Lung (tissue), 12 donors: ENCODE measurements around the gene CEP131. TPM values are rescaled to one million over a fixed set of nuclear protein-coding genes. Genes with fewer than 3 reads are reported as not detected.
A peak's percentile ranks its signal among the peaks of the same experiment; 100 is the strongest.

Source experiments
- ATAC-seq: fragments of 200-7000 bp; cut with Tn5 transposase; one replicate; pipeline ENCODE4 v1.9.1; 2020; ENCODE audit warnings: moderate number of reproducible peaks; ENCODE audit not compliant: insufficient read depth, low FRiP score
- DNase-seq, 3 donors: peaks; one replicate each; pipeline ENCODE4 v3.0.0-alpha.2; 2013 to 2017
- H3K27ac ChIP-seq, 2 donors: one replicate each; pipeline ENCODE4 v1.5.1; 2013; ENCODE audit warnings: mild to moderate bottlenecking in 2 of 2, moderate library complexity in 2 of 2, control low read depth in 1 of 2, inconsistent platforms in 1 of 2, low read depth in 1 of 2, low read length in 1 of 2
- H3K27me3 ChIP-seq, 3 donors: one replicate each; pipeline ENCODE4 v1.5.1; 2013; ENCODE audit warnings: low read length in 2 of 3; ENCODE audit not compliant: control insufficient read depth in 3 of 3, insufficient read depth in 3 of 3
- H3K36me3 ChIP-seq, 4 donors: one replicate each; pipeline ENCODE4 v1.5.1; 2013; ENCODE audit warnings: low read length in 4 of 4, mild to moderate bottlenecking in 1 of 4, moderate library complexity in 1 of 4; ENCODE audit not compliant: control insufficient read depth in 4 of 4, insufficient read depth in 4 of 4
- H3K4me1 ChIP-seq, 5 donors: one replicate each; pipeline ENCODE4 v1.5.1; 2013; ENCODE audit warnings: low read length in 5 of 5, mild to moderate bottlenecking in 2 of 5, moderate library complexity in 1 of 5; ENCODE audit not compliant: control insufficient read depth in 5 of 5, insufficient read depth in 5 of 5
- H3K4me3 ChIP-seq: one replicate; pipeline ENCODE4 v1.5.1; 2013; ENCODE audit warnings: mild to moderate bottlenecking, control low read depth, moderate library complexity
- H3K9ac ChIP-seq, 2 donors: one replicate each; pipeline ENCODE4 v1.5.1; 2013; ENCODE audit warnings: low read length in 2 of 2, control low read depth in 1 of 2; ENCODE audit not compliant: insufficient read depth in 1 of 2
- H3K9me3 ChIP-seq, 4 donors: one replicate each; pipeline ENCODE4 v1.5.1; 2013; ENCODE audit warnings: low read length in 3 of 4, mild to moderate bottlenecking in 1 of 4, moderate library complexity in 1 of 4; ENCODE audit not compliant: control insufficient read depth in 4 of 4, insufficient read depth in 3 of 4
- WGBS, 2 donors: extraction: QIAGEN DNeasy Blood & Tissue Kit; methylation state at CpG; one replicate each; pipeline ENCODE4 v1.1.7; 2013; 5-methylcytosine and 5-hydroxymethylcytosine counted together
- polyA plus RNA-seq, 2 donors: library from polyadenylated mRNA; stranded (reverse); fragments of 200-250 nt; gene quantifications; one replicate each; pipeline ENCODE4 v1.2.1, GENCODE V29; 2013
- total RNA-seq, 2 donors: library from RNA; depleted of rRNA in 1 of 2; stranded (reverse); fragments of >200 nt in 1 of 2; gene quantifications; one replicate each; pipeline ENCODE4 v1.2.1, GENCODE V29; 2014 to 2021
- TF ChIP-seq, protein P1 (sequence below): IDR thresholded peaks from 2 replicates; pipeline ENCODE4 v1.5.1; 2012; ENCODE audit warnings: mild to moderate bottlenecking; ENCODE audit errors: control extremely low read depth, extremely low read depth
- donor health status: control.
- donor health status: control.
- donor health status: Bipolar disorder and iron deficiency.
- donor health status: healthy.
- donor health status: DM: yes; HTN: yes; CAD: no.

CEP131 gene
- total and polyA plus RNA-seq, 4 donors, result 7.0 to 14.5 (median 10.9) TPM

DNA sequence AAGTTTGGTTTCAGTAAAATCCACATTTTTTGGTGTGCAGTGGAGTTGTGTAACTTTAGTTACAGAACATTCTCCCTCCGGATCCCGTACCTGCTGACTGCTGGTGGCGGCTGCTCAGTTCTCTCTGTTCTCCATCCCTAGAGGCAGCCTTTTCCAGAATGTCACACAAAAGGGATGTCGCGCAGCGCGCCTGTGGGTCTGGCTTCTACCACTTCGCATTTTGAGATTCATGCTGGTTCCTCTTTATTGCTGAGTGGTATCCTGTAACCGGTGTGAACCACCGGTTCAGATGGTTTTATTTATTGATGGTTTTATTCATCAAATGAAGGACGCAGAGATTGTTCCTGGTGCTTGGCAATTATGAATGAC is 981 bp upstream of the CEP131 start:
- DNase-seq (peak in 1 of 3 donors; percentile 31), ATAC-seq (no peak)
- Histone ChIP-seq H3K27ac (no peak overlapping the region), H3K36me3 (peaks cover 0 to 4% (median 3%) of the 10 kb centered on the region in 4 donors), H3K4me3 (no peak overlapping the region), H3K9me3 (peaks cover 0 to 2% (median 0%) of the 10 kb centered on the region in 4 donors), H3K9ac (peak overlapping the region in 1 of 2 donors; percentile 13), H3K27me3 (no peaks in the 10 kb centered on the region), H3K4me1 (peaks cover 0 to 17% (median 4%) of the 10 kb centered on the region in 5 donors)
- 5 to 16% methylated on average over 11 of the region's 11 CpGs for WGBS, 2 donors
- TF ChIP-seq, protein P1, sequence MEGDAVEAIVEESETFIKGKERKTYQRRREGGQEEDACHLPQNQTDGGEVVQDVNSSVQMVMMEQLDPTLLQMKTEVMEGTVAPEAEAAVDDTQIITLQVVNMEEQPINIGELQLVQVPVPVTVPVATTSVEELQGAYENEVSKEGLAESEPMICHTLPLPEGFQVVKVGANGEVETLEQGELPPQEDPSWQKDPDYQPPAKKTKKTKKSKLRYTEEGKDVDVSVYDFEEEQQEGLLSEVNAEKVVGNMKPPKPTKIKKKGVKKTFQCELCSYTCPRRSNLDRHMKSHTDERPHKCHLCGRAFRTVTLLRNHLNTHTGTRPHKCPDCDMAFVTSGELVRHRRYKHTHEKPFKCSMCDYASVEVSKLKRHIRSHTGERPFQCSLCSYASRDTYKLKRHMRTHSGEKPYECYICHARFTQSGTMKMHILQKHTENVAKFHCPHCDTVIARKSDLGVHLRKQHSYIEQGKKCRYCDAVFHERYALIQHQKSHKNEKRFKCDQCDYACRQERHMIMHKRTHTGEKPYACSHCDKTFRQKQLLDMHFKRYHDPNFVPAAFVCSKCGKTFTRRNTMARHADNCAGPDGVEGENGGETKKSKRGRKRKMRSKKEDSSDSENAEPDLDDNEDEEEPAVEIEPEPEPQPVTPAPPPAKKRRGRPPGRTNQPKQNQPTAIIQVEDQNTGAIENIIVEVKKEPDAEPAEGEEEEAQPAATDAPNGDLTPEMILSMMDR, result no peak

DNA sequence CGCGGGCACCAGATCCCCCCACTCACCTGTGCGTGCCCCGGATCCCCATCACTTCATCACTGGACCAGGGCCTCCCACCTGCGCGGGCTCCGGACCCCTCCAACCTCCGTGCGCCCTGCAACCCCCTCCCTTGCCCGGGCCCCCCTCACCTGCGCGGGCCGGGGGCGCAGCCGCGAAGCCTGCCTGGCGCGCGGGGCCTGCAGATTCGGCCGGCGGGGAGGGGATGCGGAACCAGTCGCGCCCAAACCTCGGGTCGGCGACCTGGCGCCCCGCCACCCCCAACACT is 202 bp downstream of the CEP131 start:
- H3K4me3 ChIP-seq, result peak overlapping the region; percentile 67
- H3K9me3 ChIP-seq, result peaks cover 0 to 2% (median 0%) of the 10 kb centered on the region in 4 donors
- peaks cover 0 to 4% (median under 1%) of the 10 kb centered on the region in 4 donors for H3K36me3 ChIP-seq
- WGBS, 2 donors, result 1 to 2% methylated on average over 18 to 30 of the region's 30 CpGs
- no peak for ATAC-seq
- H3K4me1 ChIP-seq, result peaks cover 0 to 17% (median 4%) of the 10 kb centered on the region in 5 donors
- DNase-seq, result no peak
- TF ChIP-seq, protein P1, result no peak
- H3K9ac ChIP-seq, result peak overlapping the region in 1 of 2 donors; percentile 16
- no peaks in the 10 kb centered on the region for H3K27me3 ChIP-seq
- no peak overlapping the region for H3K27ac ChIP-seq

DNA sequence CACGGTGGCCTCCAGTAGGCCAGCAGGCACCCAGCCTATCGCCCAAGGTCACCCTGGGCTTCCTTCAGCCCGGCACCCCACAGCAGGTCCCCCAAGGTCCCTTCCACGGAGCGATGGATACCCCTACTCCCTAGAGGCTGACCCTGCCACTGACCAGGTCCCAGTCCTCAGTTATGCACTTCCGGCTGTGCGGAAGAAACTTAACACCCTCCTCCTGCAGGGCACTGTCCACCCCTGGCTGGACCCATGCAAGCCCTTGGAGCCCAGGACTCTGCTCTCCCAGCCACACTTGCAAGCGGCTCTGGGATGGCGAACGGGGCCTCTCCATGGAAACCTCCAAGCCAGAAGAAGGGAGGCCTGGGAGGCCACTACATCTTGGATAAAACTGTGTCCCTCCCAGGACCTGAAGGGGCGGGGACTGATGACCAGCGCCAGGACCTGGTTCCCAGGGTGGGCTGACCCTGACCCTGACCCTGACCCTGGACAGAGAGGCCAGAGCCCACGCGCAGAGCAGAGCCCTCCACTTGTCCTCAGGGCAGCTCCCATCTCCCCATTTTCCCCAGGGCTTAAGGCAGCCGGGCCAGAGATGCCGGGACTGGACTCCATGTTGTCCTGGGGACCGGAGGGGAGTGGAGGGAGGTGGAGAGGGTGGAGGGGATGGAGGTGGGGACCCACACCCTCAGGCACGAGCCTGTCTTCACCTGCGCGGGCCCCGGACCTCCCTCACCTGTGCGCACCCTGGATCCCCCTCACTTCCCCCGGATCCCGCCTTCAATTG is 734 bp downstream of the CEP131 start:
- Histone ChIP-seq H3K4me1 (peaks cover 0 to 17% (median 4%) of the 10 kb centered on the region in 5 donors), H3K36me3 (peaks cover 0 to 4% (median under 1%) of the 10 kb centered on the region in 4 donors), H3K27ac (no peak overlapping the region), H3K9ac (peak overlapping the region in 1 of 2 donors; percentile 25), H3K9me3 (peaks cover 0 to 2% (median 0%) of the 10 kb centered on the region in 4 donors), H3K4me3 (peak overlapping the region; percentile 67), H3K27me3 (no peaks in the 10 kb centered on the region)
- WGBS, 2 donors, result 21 to 30% methylated on average over 24 of the region's 24 CpGs
- DNase-seq, result no peak
- TF ChIP-seq, protein P1, result no peak
- ATAC-seq, result no peak
